HTERT RPE-1 (cell line): ENCODE data around the gene TMIE.

Experiments
- in situ Hi-C: fragments of 300-500 bp; cut with MboI; formaldehyde crosslinking; loops from 4 replicates; pipeline ENCODE4 v1.14.3; 2020; ENCODE audit warnings: low sequenced_read_pairs

Gene TMIE

DNA sequence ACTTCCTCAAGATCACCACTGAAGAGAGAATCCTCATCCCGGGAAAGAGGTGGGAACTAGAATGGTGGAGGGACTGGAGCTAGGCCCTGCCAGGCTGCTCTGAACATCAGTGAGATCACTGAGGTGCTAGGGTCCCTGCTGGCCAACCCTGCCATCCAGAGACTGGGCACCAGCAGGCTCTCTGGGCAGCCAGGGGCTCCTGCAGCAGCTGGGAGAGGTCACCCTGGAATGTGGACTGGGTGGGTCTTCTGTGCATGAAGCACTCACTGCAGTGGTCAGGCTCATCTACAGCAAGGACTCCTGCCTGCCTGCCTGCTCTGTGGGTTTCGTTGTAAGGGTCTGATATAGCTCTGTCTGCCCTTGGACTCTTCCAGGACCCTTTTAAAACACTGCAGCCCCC lies 32.6 kb upstream of the TMIE start:
- in situ Hi-C loops, result no loop called here

- in situ Hi-C loops, result no loop called here
These were observed 31.8 kb upstream of the TMIE start for GRCh38 chr3:46669191-46669999.

DNA sequence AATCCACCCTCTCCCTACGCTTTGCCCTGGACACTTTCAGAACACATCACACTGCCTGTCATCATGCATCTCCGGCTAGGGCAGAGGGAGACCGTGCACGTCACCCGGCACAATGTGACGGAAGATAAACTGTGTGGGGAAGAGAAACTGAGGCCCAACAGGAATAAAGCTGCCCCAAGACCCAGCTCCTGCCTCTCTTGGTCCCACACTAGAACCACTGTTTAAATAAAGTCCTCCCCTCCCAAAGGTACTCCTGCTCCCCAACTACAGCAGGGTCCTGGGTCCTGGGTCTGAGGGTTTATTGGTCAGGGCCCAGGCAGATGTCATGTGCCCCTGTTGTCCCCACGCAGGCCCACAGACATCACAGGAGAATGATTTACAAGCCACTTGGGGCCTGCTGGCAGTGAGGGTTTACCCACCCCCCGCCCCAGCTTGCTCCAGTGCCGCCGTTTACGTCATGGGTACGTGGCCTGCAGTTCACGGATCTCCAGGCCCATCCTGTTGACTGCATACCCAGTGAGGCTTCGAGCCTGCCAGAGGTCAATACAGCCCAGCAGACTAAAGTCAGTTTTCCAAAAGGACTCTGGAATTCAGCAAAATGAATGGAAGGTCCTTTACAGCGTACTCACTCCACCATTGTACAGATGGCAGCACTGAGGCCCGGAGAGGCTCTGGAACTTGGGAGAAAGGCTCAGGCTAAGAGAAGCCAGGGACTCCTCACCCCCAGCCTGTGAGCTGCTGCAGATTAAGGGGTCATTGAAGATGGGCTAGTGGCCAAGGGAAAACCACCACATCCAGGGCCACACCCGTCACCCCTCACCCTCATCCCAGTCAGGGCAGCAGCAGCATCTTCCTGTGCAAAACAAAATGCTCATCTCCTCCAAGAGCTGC lies 30.9 kb upstream of the TMIE start:
- in situ Hi-C loops, result no loop called here

GRCh38 chr3:46670891-46671427 lies 30.2 kb upstream of the TMIE start:
- in situ Hi-C loops, result no loop called here

DNA sequence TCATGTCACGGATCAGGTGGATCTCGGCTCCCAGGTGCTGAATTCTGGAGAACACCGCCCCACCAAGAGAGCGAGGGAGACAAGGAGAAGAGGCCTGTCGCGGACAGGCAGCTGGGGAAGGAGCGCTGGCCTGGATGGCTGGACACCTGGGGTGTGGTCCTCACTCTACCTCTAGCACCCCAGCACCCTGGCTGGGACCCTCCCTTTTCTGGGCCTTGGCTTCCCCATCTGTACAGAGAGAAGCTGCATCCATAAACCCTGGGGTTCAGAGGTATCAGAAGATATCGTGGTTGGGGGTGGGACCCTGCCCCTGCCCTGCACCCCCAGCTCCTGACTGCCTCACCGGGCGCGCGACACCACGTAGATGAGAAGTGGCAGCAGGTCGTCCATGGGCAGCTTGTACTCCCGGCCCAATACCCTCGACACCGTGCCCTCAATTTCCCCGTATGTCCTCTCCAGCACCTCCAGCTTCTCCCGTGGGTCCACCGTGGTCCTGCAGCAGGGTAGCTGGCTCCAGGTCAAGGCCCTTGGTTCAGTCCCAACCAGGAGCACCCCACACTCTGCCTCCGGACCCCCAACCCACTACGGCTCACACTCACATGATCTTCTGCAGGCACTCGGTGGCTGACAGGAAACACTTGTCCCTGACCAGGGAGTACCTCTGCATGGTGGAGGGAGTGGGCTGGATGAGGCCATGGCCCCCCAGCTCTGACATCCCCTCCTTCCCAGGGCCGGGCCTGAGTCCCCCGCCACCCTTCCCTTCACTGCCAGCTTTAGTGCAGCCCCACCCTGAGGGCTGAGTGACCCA lies 29.4 kb upstream of the TMIE start:
- in situ Hi-C loops, result no loop called here

GRCh38 chr3:46672349-46672695 lies 28.9 kb upstream of the TMIE start:
- in situ Hi-C loops, result no loop called here

- in situ Hi-C loops, result no loop called here
These were observed 27.8 kb upstream of the TMIE start for GRCh38 chr3:46673151-46674030.

DNA sequence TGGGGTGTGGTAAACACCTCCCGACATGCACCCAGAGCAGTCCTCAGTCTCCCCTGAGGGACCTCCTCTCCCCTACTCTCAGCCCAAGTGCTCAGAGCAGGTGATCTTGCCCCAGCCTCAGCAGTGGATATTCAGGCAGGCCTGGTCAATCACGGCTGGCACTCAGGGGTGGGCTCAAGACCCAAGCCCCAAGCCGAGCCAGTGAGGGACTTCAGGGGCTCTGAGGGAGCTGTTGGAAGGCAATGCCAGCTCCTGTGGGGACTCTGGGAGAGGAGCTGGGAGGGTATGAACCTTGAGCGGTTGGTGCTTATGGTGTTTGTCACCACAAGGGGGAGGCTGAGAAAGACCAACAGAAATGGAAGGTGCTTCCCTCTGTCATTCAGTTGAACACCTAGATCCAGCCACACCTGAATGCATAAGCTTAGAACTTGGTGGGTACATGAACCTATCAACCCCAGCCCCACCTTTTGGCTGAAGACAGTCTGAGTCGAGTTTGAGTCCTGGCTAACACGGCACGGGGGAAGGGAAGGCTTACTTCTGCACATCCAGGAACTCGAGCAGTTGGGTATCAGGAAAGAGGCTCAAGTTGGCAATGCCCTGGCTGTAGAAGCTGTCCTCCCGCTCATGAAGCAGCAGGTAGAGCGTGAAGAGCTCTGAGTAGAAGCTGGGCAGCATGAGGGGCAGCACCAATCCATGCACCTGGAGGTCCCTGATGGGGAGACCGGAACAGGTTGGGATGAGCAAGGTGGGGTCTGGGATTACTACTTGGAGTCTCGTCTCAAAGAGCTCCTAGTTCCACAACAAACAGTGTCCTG lies 27.0 kb upstream of the TMIE start:
- in situ Hi-C loops, result no loop called here

DNA sequence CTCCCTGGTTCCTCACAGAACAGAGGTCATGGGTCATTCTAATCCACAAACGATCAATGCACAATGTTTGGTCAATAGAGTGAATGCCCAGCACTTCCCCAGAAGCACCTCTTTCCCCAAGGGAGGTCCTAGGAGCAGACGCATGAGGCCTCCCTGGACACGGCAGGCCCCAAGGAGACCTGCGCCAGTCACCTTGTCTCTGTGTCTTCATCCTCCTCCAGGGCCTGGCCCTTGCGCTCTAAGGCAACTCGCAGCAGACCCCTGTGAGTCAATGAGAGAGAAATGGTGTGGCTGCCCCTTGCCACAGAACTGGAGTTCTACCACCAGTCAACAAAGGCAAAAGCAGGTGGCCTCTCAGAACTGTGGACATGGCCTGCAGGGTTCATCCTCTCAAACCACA lies 25.8 kb upstream of the TMIE start:
- in situ Hi-C loops, result no loop called here

- in situ Hi-C loops, result no loop called here
These were observed 25.2 kb upstream of the TMIE start for GRCh38 chr3:46675843-46676567.

DNA sequence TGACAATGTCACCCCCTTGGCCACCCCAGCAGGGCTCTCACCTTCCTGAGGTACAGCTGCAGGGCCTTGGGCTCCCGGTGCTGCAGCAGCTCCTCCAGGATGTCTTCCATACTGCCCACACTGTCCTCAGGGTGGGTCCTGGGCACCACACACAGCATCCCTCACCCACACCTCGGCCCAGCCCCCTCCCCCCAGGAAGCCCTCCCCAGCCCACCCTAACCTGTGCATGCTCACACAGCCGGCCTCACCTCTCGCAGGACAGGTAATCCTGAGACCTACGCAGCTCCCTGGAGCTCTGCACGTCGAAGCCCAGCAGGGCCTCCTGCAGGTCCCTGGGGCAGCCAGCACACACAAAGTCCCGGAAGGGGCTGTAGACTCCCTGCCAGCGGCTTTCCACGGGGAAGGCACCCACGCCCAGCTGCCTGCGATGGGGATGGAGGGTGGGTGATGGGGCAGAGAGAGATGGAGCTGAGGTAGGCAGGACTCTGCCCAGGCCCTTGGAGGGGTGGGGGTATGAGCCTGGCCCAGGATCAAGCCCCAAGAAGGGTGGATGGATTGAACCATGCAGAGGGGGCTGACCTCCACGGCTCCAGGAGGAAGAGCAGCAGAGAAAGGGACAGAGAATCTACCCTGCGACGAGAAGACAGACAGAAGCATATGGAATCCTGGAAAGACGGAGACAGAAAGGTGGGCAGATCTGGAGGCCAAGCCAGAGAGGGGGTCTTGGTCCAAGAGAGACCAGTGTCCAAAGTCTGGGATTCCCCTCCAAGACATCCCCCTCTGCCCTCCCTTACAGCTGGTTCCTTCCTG lies 24.4 kb upstream of the TMIE start:
- in situ Hi-C loops, result no loop called here

DNA sequence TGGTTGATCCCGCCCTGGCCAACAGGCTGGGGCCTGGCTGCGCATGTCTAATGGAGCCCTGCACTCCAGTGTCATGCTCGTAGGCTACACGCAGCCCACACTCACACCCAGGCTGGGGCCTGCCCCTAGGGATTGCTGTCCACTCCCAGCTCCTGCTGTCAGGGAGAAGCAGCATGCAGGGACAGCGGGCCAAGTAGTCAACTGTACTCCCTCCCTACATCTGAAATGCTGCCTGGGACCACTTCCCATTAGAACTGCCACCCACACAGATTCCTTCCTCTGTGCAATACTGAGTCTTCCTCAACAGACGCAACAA lies 23.8 kb upstream of the TMIE start:
- in situ Hi-C loops, result no loop called here

- in situ Hi-C loops, result no loop called here
These were observed 22.9 kb upstream of the TMIE start for GRCh38 chr3:46678280-46678679.

DNA sequence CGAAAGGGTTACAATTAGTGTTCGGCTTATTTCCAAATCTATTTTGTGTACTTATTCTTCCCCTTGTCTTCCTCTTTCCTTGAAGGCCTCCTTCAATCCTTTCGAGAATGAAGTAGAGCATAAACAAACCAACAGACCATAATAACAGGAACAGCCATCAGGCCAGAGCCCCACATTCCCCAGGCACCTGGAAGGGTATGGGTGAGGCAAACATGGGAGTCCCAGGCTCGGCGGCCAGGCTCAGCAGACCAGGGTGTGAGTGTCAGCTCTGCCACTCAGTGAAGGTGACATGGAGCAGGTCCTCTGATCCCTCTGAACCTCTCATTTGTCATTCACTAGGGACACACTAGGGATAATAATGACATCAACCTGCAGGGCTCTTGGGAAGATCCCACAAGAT lies 21.5 kb upstream of the TMIE start:
- in situ Hi-C loops, result no loop called here

DNA sequence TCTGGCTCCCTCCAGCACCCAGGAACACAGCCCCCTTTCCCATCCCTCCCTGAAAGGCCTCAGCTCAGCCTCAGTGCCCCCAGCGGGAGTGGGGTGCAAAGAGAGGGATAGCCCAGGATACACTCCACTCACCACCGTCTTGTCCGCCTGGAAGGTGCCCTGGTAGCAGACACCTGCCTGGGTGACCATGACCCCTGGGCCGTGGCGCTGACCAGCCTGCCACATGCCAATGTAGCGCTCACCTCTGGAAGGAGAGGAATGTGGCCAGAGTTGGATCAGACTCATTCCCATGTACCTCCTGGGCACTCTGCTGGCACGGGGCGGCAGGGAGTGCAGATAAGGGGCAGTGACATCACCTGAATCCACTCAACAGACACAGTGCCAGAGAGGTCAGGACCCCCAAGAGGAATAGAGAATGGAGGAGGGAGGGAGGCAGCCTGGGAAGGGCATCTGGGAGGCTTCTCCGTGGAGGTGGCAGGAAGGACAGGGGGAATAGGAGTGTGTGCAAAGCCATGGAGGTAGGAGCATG lies 20.8 kb upstream of the TMIE start:
- in situ Hi-C loops, result no loop called here

GRCh38 chr3:46681387-46681786 lies 19.8 kb upstream of the TMIE start:
- in situ Hi-C loops, result no loop called here

DNA sequence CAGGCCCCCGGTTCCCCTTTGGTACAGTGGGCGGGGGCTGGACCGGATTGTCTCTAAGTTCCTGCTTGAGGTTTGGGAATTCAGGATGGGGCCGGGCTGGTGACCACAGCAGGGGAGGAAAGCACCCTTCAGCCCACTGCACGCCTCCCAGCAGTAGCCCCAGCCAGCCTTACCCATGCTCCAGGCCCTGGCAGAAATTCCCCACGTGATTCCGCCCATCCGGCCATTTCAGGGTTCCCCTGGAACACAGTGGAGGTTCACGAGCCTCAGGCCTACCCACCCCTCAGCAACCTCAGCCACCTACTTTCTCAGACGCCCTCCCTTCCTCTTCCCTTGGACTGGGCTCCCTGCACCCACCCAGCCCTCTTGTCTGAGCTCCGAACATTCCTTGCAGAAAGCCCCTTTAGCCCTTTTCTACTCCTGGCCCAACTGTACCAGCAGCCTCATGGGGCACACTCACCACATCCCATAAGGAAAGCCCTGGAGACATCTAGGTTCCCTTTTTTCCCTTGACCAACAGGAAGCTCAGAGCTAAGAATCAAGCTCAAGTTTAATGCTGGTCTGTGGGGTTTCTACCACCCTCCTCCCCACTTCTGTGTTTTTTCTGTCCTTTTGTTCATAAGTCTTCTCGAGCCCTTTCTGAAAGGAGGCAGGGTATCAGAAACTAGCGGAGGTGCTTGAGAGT lies 19.2 kb upstream of the TMIE start:
- in situ Hi-C loops, result no loop called here
